Measurements from ENCODE around the gene MPP3. TPM values are rescaled to one million over a fixed set of nuclear protein-coding genes. Genes with fewer than 3 reads are reported as not detected.

Gene MPP3
- total RNA-seq, 1 experiment from 2014 or later = 6.9 TPM

- H3K79me1 ChIP-seq (ENCODE audit: insufficient read depth, low read depth, low read length, poor library complexity, severe bottlenecking) = no peaks in the 10 kb centered on the region
- no peak overlapping the region for H2BK5ac ChIP-seq (ENCODE audit: insufficient read length, low read length)
- H3K79me2 ChIP-seq (ENCODE audit: insufficient read depth, low read length) = no peaks in the 10 kb centered on the region
- H2BK20ac ChIP-seq (ENCODE audit: low read depth, low read length, poor library complexity, severe bottlenecking) = no peak overlapping the region
- DNase-seq = no peak
- no peak overlapping the region for H3K56ac ChIP-seq (ENCODE audit: insufficient read length, low read depth, low read length)
- H3K9me3 Mint-ChIP-seq = no peaks in the 10 kb centered on the region
- no peak overlapping the region for H4K91ac ChIP-seq (ENCODE audit: insufficient read length, low read depth, low read length)
- H2AK5ac ChIP-seq (ENCODE audit: insufficient read length, low read length) = no peak overlapping the region
- no CpG with 5 or more reads among the region's 12 CpGs for WGBS (ENCODE audit: extremely low coverage, insufficient read length, low lambda C conversion rate)
- H3K23ac ChIP-seq (ENCODE audit: insufficient read length, low read depth, low read length) = no peak overlapping the region
- no peak overlapping the region for H3K9ac ChIP-seq (ENCODE audit: extremely low read depth, insufficient read length, low read length)
- H2BK12ac ChIP-seq (ENCODE audit: insufficient read length, low read depth, low read length) = no peak overlapping the region
- H3T11ph ChIP-seq (ENCODE audit: low read length) = no peak overlapping the region
- no peaks in the 10 kb centered on the region for H3K23me2 ChIP-seq (ENCODE audit: insufficient read length, low read depth, low read length, poor library complexity, severe bottlenecking)
- H3K14ac ChIP-seq (ENCODE audit: insufficient read depth, low read length) = no peak overlapping the region
- H3K27me3 ChIP-seq (ENCODE audit: insufficient read depth, low read length) = no peaks in the 10 kb centered on the region
- no peak overlapping the region for H3K27ac Mint-ChIP-seq
- peaks cover 2% of the 10 kb centered on the region for H4K20me1 ChIP-seq (ENCODE audit: control insufficient read depth, insufficient read depth, insufficient read length)
- no peak overlapping the region for H2BK120ac ChIP-seq (ENCODE audit: low read depth, low read length, poor library complexity, severe bottlenecking)
- H3K4me2 ChIP-seq (ENCODE audit: insufficient read depth, insufficient read length, low read length) = no peak overlapping the region
- no peaks in the 10 kb centered on the region for H3K36me3 Mint-ChIP-seq (ENCODE audit: insufficient read depth in 1 of 3, low read depth in 3 of 3)
- H3K18ac ChIP-seq (ENCODE audit: insufficient read length, low read depth, low read length) = no peak overlapping the region
- H3K4me1 Mint-ChIP-seq = peaks cover 0 to 2% of the 10 kb centered on the region in 2 experiments; a peak in 1 of 4 replicates
- no peak overlapping the region for H3K4ac ChIP-seq (ENCODE audit: low read depth, low read length)
- no peaks in the 10 kb centered on the region for H3K4me1 ChIP-seq (ENCODE audit: insufficient read depth, low read length)
- no peak overlapping the region for H4K5ac ChIP-seq (ENCODE audit: insufficient read length, low read depth, low read length)
- H4K8ac ChIP-seq (replicated peaks; ENCODE audit: insufficient read length, low read depth, low read length) = no peak overlapping the region
- H2BK15ac ChIP-seq (ENCODE audit: low read depth, low read length) = no peak overlapping the region
- H2AFZ ChIP-seq (ENCODE audit: low read length) = no peak overlapping the region
- no peak overlapping the region for H3K27ac ChIP-seq (ENCODE audit: insufficient read length, low read depth, low read length)
- no peak overlapping the region for H3K4me3 Mint-ChIP-seq
- TF ChIP-seq, protein P1, sequence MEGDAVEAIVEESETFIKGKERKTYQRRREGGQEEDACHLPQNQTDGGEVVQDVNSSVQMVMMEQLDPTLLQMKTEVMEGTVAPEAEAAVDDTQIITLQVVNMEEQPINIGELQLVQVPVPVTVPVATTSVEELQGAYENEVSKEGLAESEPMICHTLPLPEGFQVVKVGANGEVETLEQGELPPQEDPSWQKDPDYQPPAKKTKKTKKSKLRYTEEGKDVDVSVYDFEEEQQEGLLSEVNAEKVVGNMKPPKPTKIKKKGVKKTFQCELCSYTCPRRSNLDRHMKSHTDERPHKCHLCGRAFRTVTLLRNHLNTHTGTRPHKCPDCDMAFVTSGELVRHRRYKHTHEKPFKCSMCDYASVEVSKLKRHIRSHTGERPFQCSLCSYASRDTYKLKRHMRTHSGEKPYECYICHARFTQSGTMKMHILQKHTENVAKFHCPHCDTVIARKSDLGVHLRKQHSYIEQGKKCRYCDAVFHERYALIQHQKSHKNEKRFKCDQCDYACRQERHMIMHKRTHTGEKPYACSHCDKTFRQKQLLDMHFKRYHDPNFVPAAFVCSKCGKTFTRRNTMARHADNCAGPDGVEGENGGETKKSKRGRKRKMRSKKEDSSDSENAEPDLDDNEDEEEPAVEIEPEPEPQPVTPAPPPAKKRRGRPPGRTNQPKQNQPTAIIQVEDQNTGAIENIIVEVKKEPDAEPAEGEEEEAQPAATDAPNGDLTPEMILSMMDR (conservative IDR thresholded peaks at IDR 0.05) = no peak
- H3K27me3 Mint-ChIP-seq (ENCODE audit: low read depth) = peaks cover 1% of the 10 kb centered on the region
- H3K9me3 ChIP-seq (ENCODE audit: control insufficient read depth, low read depth, low read length) = no peaks in the 10 kb centered on the region
Measured at GRCh38 chr17:43860077-43860725, 27.3 kb upstream of the MPP3 start.

Measured in H9 (cell line).